Liver (tissue), 3 donors: ENCODE results near the gene SLC24A3.

Source experiments
- GABPA ChIP-seq, 2 donors: IDR thresholded peaks in 1 of 2; conservative IDR thresholded peaks in 1 of 2; 2 replicates each; pipeline ENCODE4 v1.6.1; 2016; ENCODE audit warnings: antibody characterized with exemption in 2 of 2, mild to moderate bottlenecking in 1 of 2, moderate library complexity in 1 of 2
- JUND ChIP-seq, 2 donors: IDR thresholded peaks; 2 replicates each; pipeline ENCODE4 v1.6.1; 2016; ENCODE audit warnings: antibody characterized with exemption in 2 of 2
- TF ChIP-seq, protein P1 (sequence below): fragments of 150-350 bp; IDR thresholded peaks from 2 replicates; pipeline ENCODE4 v1.5.1; 2017; ENCODE audit warnings: improper control_type of control experiment, low read depth, low read length; ENCODE audit not compliant: missing input control
- donor health status: healthy.
- donor health status: healthy.

DNA sequence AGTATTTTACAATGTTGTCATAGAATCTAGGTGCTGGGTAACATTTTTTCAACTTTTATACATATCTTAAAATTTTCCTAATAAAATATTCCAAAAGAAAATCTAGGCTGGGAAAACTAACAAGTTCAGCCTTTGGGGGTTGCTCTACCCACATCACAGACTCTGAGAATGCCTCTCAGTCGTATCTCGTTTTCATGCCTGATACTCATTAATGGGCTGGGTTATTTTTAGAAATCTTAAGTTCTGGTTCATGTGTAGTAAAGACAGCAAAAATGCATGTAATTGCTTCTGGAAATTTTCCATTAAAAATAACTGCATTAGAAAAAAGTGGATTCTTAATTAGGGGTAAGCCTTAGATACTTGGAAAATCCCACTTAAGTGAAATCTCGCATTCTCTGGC lies 149.3 kb downstream of the SLC24A3 start:
- TF ChIP-seq, protein P1, sequence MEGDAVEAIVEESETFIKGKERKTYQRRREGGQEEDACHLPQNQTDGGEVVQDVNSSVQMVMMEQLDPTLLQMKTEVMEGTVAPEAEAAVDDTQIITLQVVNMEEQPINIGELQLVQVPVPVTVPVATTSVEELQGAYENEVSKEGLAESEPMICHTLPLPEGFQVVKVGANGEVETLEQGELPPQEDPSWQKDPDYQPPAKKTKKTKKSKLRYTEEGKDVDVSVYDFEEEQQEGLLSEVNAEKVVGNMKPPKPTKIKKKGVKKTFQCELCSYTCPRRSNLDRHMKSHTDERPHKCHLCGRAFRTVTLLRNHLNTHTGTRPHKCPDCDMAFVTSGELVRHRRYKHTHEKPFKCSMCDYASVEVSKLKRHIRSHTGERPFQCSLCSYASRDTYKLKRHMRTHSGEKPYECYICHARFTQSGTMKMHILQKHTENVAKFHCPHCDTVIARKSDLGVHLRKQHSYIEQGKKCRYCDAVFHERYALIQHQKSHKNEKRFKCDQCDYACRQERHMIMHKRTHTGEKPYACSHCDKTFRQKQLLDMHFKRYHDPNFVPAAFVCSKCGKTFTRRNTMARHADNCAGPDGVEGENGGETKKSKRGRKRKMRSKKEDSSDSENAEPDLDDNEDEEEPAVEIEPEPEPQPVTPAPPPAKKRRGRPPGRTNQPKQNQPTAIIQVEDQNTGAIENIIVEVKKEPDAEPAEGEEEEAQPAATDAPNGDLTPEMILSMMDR: no peak
- TF ChIP-seq GABPA (IDR thresholded peaks at IDR 0.05 in 1 of 2, conservative IDR thresholded peaks at IDR 0.05 in 1 of 2) (no peak), JUND (IDR thresholded peaks at IDR 0.05) (no peak)
